Stimulated activated CD4-positive, alpha-beta T cell treated with anti-CD3 and anti-CD28 coated beads, Interleukin-2, amount 100 ng/mL, for 48 hours (primary cell): ENCODE measurements around the gene GEMIN7.

Source experiments
- DNase-seq, 2 donors: peaks; one replicate each; pipeline ENCODE4 v3.0.0-alpha.2; 2020

GEMIN7 gene

GRCh38 chr19:45063851-45064801, 14.9 kb upstream of the GEMIN7 start:
- DNase-seq, result no peak

GRCh38 chr19:45066921-45067661, 12.0 kb upstream of the GEMIN7 start:
- DNase-seq, result no peak

GRCh38 chr19:45068041-45068440, 11.0 kb upstream of the GEMIN7 start:
- no peak for DNase-seq

GRCh38 chr19:45069056-45069455, 10.0 kb upstream of the GEMIN7 start:
- no peak for DNase-seq

GRCh38 chr19:45070214-45070613, 8.8 kb upstream of the GEMIN7 start:
- no peak for DNase-seq

- no peak for DNase-seq
Measured at GRCh38 chr19:45070861-45071544, 8.1 kb upstream of the GEMIN7 start.

GRCh38 chr19:45071545-45071938, 7.5 kb upstream of the GEMIN7 start:
- DNase-seq, result no peak

GRCh38 chr19:45071969-45072790, 6.9 kb upstream of the GEMIN7 start:
- DNase-seq, result no peak

GRCh38 chr19:45074744-45075300, 4.2 kb upstream of the GEMIN7 start:
- no peak for DNase-seq

GRCh38 chr19:45075301-45076028, 3.6 kb upstream of the GEMIN7 start:
- DNase-seq, result peak in 1 of 2 donors; percentile 24

GRCh38 chr19:45076029-45076850, 2.8 kb upstream of the GEMIN7 start, which contains the start of gene ZNF296:
Gene ZNF296, minus strand, starts transcription at chr19:45076478. Its CDS starts 105 bp downstream, at chr19:45076373.
- peak; percentile 78 for DNase-seq

GRCh38 chr19:45076851-45077730, 2.0 kb upstream of the GEMIN7 start:
- DNase-seq, result no peak

GRCh38 chr19:45078390-45079062, 534 bp upstream of the GEMIN7 start:
- DNase-seq, result no peak

- no peak for DNase-seq
Measured at GRCh38 chr19:45079911-45080370, 881 bp downstream of the GEMIN7 start.

- DNase-seq, result no peak
Measured at GRCh38 chr19:45082170-45082569, 3.1 kb downstream of the GEMIN7 start.

GRCh38 chr19:45086480-45086879, 7.4 kb downstream of the GEMIN7 start:
- no peak for DNase-seq

- no peak for DNase-seq
Measured at GRCh38 chr19:45087531-45087930, 8.5 kb downstream of the GEMIN7 start.

GRCh38 chr19:45090034-45090433, 11.0 kb downstream of the GEMIN7 start:
- no peak for DNase-seq

GRCh38 chr19:45090606-45091005, 11.5 kb downstream of the GEMIN7 start:
- no peak for DNase-seq
